ENCODE measurements around the gene NCR2.

Gene NCR2

GRCh38 chr6:41331401-41332150, 3.8 kb upstream of the NCR2 start:
- no peak for DNase-seq

- DNase-seq: no peak
Observed at GRCh38 chr6:41332241-41332640, 3.2 kb upstream of the NCR2 start.

GRCh38 chr6:41332842-41333736, 2.3 kb upstream of the NCR2 start:
- no peak for DNase-seq

- DNase-seq: no peak
Observed at GRCh38 chr6:41334482-41335040, 847 bp upstream of the NCR2 start.

GRCh38 chr6:41335943-41336342, 535 bp downstream of the NCR2 start:
- no peak for DNase-seq

GRCh38 chr6:41336824-41337223, 1.4 kb downstream of the NCR2 start:
- DNase-seq: no peak

- no peak for DNase-seq
Observed at GRCh38 chr6:41337709-41338108, 2.3 kb downstream of the NCR2 start.

GRCh38 chr6:41338659-41339058, 3.3 kb downstream of the NCR2 start:
- DNase-seq: no peak

GRCh38 chr6:41341580-41341979, 6.2 kb downstream of the NCR2 start:
- DNase-seq: no peak

GRCh38 chr6:41342241-41342640, 6.8 kb downstream of the NCR2 start:
- no peak for DNase-seq

- DNase-seq: no peak
Observed at GRCh38 chr6:41343641-41344187, 8.3 kb downstream of the NCR2 start.

- DNase-seq: no peak
Observed at GRCh38 chr6:41344876-41345275, 9.5 kb downstream of the NCR2 start.

- DNase-seq: no peak
Observed at GRCh38 chr6:41345901-41346300, 10.5 kb downstream of the NCR2 start.

- no peak for DNase-seq
Observed at GRCh38 chr6:41346441-41346840, 11.0 kb downstream of the NCR2 start.

GRCh38 chr6:41347378-41348050, 12.1 kb downstream of the NCR2 start:
- DNase-seq: no peak

- no peak for DNase-seq
Observed at GRCh38 chr6:41348934-41349333, 13.5 kb downstream of the NCR2 start.

- no peak for DNase-seq
Observed at GRCh38 chr6:41352396-41352795, 17.0 kb downstream of the NCR2 start.

- no peak for DNase-seq
Observed at GRCh38 chr6:41352907-41353306, 17.5 kb downstream of the NCR2 start.

GRCh38 chr6:41353333-41353732, 17.9 kb downstream of the NCR2 start:
- DNase-seq: no peak

GRCh38 chr6:41355952-41356351, 20.5 kb downstream of the NCR2 start:
- no peak for DNase-seq

GRCh38 chr6:41356825-41357224, 21.4 kb downstream of the NCR2 start:
- no peak for DNase-seq

GRCh38 chr6:41358503-41358902, 23.1 kb downstream of the NCR2 start:
- no peak for DNase-seq
